SKM-1 (cell line): Measurements from ENCODE around the gene EFNB2.

Source experiments
- DNase-seq: peaks from one replicate; lab custom pipeline; 2025; ENCODE audit not compliant: unreplicated experiment; lab: John Stamatoyannopoulos, UW

The EFNB2 gene

GRCh38 chr13:106503730-106504453 lies 31.6 kb downstream of the EFNB2 start:
- no peak for DNase-seq

DNA sequence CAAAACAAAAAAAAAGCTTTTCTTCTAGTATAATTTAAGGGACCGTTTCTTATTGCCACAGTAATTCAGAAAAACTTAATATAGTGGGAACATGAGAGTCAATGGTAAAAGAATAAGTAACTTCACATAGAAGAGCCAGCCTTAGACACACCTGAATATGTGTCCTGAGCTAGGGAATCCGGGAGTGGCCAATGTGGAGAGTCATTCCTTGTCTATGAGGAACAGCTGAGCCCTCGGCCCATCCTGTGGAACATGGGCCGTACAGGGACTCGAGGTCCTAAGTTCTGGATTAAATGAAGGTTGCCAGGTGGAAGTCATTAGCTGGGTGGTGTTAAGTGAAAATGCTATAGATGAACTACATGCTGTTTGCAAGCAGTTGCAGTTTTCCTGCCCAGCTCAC lies 32.2 kb downstream of the EFNB2 start:
- no peak for DNase-seq

- no peak for DNase-seq
These were observed 35.0 kb downstream of the EFNB2 start for GRCh38 chr13:106500445-106500844.

DNA sequence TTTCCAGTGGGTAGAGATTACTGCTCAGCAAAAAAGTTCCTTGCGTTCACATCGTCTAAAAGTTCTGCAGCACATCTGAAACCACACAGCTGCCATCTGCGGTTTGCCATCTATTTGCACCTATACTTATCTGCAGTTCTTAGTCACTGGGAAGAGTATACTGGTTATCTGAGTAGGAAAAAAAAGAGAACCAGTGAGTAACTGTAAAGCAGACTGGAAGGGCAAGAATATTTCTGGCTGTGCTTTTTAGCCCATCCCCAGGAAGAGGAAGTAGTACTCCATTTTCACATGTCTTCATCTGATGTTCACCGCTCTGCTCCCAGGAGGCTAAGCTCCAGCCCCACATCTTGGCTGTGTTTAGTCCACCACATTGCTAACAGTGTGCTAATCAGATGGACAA lies 35.6 kb downstream of the EFNB2 start:
- DNase-seq, result peak; percentile 61

DNA sequence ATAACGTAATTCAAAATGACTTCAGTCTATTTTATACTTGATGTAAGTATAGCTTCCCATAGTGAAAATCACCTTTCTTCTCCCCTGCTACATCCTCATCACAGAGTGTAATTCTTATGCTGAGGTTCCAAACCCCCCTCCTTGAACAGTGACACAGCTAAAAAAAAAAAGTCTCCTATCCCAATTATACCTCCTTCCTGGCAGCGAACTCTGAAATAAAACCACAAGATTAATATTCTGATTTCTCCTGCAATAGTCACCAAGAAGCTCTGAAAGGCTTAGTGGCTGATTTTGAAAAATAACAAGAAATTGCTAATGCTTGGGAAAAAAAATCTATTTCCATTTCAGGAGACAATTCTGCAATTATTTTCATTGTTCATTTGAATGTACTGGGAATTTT lies 36.3 kb downstream of the EFNB2 start:
- DNase-seq, result no peak

DNA sequence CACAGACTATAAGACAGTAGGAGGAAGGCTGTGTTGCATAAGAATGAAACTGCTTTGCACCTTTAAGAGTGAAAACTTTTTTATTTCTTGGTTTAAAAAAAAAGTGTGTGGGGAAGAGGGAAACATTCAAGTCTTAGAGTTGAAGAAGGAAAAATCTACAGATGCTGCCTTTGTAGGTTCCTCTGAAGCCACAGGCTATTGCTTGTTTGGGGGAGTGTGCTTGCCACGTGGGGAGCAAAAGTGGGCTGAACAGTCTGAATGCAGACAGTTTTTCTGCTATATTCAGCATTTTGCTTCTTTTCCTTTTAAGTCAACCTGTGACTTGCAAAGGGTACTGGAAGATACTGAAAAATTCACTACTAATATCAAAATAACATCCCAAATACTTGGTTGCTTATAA lies 36.9 kb downstream of the EFNB2 start:
- DNase-seq, result no peak

- no peak for DNase-seq
These were observed 37.3 kb downstream of the EFNB2 start for GRCh38 chr13:106498158-106498557.

GRCh38 chr13:106497079-106497478 lies 38.4 kb downstream of the EFNB2 start:
- no peak for DNase-seq

DNA sequence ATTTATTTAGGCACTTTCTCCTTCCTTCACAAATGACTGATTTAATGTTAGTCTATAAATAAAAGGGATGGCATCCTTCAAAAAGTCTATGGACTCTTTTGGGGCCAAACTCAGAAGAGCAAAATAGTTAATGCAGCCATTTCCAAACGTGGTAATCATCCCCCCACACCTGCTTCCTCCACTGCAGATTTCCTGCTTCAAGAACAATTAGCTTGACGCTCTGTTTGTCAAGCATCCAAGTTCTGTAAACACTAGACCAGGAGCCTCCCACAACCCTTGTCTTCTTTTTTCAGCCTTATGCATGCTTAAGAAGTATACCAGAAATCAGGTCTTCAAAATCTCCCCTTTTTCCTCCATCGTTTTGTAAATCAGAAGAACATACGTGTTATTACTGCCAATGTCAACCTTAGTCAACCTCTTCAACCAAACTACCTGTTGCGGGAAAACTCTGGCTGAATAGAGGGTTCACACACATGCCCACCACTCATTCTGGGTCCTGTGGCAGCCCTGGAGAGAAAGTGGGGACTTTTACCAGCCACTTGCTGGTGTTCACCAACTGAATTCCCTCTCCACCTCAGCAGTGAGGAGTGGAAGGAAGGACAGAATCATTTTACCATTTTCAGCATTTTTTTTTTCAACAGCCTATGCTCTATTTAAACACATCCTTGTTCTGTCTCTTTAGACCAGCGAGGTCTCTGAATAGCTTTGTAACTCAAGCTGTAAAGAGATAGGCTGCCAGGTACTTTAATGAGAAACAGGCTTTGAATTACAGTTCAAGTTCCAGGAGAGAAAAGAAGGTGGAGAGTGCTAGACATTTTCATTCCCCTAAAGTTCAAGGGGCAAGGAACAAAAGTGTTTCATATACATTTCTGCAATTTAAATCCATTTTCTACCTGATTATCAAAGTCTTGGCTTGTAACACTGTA lies 39.1 kb downstream of the EFNB2 start:
- no peak for DNase-seq

DNA sequence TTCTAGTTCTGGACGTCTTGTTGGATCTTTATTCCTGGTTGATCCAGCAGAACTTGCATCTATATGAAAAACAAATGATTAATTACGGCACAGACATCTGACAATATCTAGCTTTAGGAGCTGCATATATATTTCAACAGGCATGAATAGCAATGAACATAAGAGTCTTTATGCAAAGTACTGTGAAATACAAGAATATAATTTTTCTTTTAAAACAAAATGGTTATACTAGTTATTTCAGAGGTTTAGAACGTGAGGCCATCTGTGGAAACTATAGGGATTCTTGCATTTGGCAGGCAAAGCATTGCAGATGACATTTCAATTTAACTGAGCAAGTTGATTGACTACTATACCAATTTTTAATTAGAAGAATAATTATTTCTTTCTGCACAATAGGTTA lies 40.5 kb downstream of the EFNB2 start:
- DNase-seq, result no peak

GRCh38 chr13:106494506-106494905 lies 41.0 kb downstream of the EFNB2 start:
- no peak for DNase-seq

GRCh38 chr13:106493533-106494220 lies 41.8 kb downstream of the EFNB2 start:
- DNase-seq, result peak; percentile 93

DNA sequence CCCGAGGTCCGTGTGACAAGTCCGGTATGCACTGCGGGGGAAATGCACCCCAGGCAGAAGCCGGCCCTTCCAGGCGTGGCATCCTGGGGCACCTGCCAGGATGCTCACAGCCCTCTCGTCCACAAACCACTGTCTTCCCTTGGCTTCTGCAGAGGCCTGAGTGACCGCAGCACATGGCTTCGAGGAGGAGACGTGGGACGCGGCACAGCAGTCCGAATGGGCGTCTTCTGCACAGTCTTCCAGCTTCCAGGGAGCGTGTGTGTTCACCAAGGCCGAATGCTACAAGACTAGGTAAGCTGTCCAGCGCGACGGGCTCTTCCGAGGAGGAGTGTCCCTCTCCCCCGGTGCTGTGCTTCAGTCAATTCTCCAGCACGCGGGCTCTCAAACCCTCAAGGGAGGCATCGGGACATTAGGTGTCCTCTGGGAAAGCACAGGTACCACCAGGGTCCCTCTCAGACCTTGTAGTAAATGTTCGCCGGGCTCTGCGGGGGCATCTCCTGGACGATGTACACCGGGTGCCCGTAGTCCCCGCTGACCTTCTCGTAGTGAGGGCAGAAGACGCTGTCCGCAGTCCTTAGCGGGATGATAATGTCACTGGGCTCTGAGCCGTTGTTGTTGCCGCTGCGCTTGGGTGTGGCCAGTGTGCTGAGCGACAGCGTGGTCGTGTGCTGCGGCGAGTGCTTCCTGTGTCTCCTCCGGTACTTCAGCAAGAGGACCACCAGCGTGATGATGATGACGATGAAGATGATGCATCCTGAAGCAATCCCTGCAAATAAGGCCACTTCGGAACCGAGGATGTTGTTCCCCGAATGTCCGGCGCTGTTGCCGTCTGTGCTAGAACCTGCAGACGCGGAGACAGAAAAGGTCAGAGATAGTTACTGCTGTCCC lies 42.6 kb downstream of the EFNB2 start:
- no peak for DNase-seq

- no peak for DNase-seq
These were observed 43.4 kb downstream of the EFNB2 start for GRCh38 chr13:106491928-106492587.

- DNase-seq, result no peak
These were observed 44.0 kb downstream of the EFNB2 start for GRCh38 chr13:106491463-106491862.

DNA sequence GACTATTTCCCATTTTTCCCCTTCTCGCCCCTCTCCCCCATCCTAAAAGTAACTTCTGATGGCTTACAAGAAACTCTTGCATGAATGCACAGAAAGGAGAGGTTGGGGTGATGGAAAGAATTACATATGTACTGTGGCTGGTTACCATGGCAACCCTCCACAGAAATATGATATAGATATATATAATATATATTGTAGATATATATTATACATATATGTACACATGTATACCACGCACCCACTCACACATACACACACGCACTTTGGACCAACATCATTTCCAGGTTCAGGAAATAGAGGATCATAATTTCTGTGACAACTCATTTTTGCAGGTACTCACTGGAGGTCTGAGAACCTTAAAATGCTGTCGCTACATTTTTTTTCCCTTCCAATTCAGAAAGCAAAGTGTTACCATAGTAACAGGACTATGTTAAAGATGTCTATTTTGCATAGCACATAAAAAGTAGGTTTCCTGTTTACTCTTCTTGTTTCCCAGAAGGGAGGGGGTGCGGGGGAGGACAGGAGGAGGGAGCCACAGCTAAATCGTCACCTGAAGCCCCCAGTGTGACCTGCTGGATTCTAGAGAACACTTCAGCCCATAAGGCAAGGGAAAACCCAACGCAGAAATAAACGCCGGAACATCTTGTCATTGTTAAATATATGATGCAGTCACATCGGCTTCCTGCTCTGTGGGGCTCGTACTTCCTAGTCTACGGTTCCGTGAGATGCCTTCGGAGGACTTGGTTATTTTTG lies 44.7 kb downstream of the EFNB2 start:
- no peak for DNase-seq

DNA sequence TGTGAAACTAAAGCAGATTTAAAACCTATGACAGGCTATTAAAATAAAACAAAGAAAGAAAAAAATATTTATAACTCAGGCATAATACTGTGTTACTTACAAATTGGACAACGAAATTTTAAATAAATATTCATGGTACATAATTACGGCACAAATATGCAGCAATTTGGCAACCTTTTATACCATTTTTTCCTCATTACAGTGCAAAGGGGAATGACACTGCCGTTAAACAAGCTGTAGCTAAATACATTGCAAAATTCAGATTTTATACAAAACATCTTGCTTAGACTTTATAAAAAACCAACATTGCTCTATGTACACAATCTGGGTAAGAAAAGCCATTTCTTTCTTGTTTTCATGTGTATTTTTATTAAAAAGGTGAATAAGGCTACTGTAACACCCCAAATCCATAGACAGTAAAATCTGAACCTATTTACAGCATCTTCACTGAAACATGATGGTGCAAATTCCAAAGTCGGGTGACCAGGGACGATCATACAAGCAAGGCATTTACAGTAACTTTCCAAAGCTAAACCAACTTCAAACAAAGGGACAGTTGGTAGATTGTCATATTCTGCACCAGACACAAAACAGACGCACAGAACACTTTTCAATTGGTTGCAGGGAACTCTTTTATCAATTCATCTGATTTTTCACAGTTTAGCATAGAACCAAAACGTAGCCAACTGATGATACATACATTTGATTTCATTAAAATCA lies 45.5 kb downstream of the EFNB2 start:
- no peak for DNase-seq

DNA sequence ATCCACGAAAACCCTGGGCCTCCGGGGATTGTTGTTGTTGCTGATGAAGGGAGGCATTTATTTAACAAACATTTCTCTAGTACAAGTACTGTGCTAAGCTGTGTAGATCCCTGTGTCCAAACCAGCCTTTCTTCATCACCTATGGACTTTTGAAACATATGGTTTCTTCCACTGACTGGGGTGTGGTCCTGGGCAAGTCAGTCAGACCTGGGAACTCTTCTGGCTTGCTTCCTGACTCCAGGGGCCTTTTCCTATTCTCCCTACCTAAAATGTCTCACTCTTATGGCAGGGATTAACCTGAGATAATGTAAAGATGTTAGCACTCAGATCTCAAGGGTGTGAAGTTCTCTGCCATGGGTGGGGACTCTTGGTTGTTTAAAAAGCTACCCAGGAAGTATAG lies 46.8 kb downstream of the EFNB2 start:
- no peak for DNase-seq

- no peak for DNase-seq
These were observed 47.4 kb downstream of the EFNB2 start for GRCh38 chr13:106488076-106488475.
